Osteocyte (in vitro differentiated cells): ENCODE data around the gene COX17. TPM values are rescaled to one million over a fixed set of nuclear protein-coding genes. Genes with fewer than 3 reads are reported as not detected.

Experiments
- DNase-seq: peaks from one replicate; pipeline ENCODE4 v3.0.0; 2021; ENCODE audit warnings: mixed read lengths; ENCODE audit not compliant: unreplicated experiment; ENCODE audit errors: extremely low spot score
- H3K27ac Mint-ChIP-seq: one replicate; pipeline ENCODE4 v1.8.0; 2021; ENCODE audit warnings: mild to moderate bottlenecking, mixed read lengths; ENCODE audit not compliant: unreplicated experiment
- H3K27me3 Mint-ChIP-seq: one replicate; pipeline ENCODE4 v1.8.0; 2021; ENCODE audit warnings: mixed read lengths; ENCODE audit not compliant: unreplicated experiment
- H3K36me3 Mint-ChIP-seq: one replicate; pipeline ENCODE4 v1.8.0; 2021; ENCODE audit warnings: mixed read lengths; ENCODE audit not compliant: unreplicated experiment
- H3K4me1 Mint-ChIP-seq: one replicate; pipeline ENCODE4 v1.8.0; 2021; ENCODE audit warnings: mixed read lengths; ENCODE audit not compliant: unreplicated experiment
- H3K4me3 Mint-ChIP-seq: one replicate; pipeline ENCODE4 v1.8.0; 2021; ENCODE audit warnings: mild to moderate bottlenecking, moderate library complexity, mixed read lengths; ENCODE audit not compliant: unreplicated experiment
- H3K9me3 Mint-ChIP-seq: one replicate; pipeline ENCODE4 v1.8.0; 2021; ENCODE audit warnings: mixed read lengths; ENCODE audit not compliant: unreplicated experiment
- CTCF ChIP-seq: fragments of 200-600 bp; sonication (generic); IDR thresholded peaks from 2 replicates; pipeline ENCODE4 v1.5.0; 2021; ENCODE audit warnings: antibody characterized with exemption, mild to moderate bottlenecking, moderate library complexity
- total RNA-seq: library from RNA; stranded (reverse); gene quantifications from 2 replicates; pipeline ENCODE4 v1.2.1, GENCODE V29; 2021

Gene COX17
- total RNA-seq, 1 donor from 2014 or later: 18.2 TPM

- no peak for DNase-seq
- Mint-ChIP-seq H3K4me3 (no peak overlapping the region), H3K36me3 (no peaks in the 10 kb centered on the region), H3K4me1 (peaks cover 5% of the 10 kb centered on the region), H3K9me3 (no peaks in the 10 kb centered on the region), H3K27ac (no peak overlapping the region), H3K27me3 (no peaks in the 10 kb centered on the region)
- no peak for TF ChIP-seq CTCF
These were observed 33.7 kb downstream of the COX17 start for GRCh38 chr3:119643528-119643927.

- DNase-seq: no peak
- no peaks in the 10 kb centered on the region for H3K36me3 Mint-ChIP-seq
These were observed 34.3 kb downstream of the COX17 start for GRCh38 chr3:119642746-119643473.

GRCh38 chr3:119641416-119641815 is 35.8 kb downstream of the COX17 start:
- no peak for TF ChIP-seq CTCF
- DNase-seq: no peak
- Mint-ChIP-seq H3K27ac (no peak overlapping the region), H3K27me3 (no peaks in the 10 kb centered on the region), H3K4me3 (no peak overlapping the region), H3K36me3 (no peaks in the 10 kb centered on the region), H3K9me3 (no peaks in the 10 kb centered on the region), H3K4me1 (peaks cover 14% of the 10 kb centered on the region)

More at GRCh38 chr3:119642746-119643473, 34.3 kb downstream of the COX17 start:
- H3K27ac Mint-ChIP-seq: no peak overlapping the region
- H3K4me1 Mint-ChIP-seq: peaks cover 9% of the 10 kb centered on the region
- no peaks in the 10 kb centered on the region for H3K9me3 Mint-ChIP-seq
- no peak overlapping the region for H3K4me3 Mint-ChIP-seq
- no peaks in the 10 kb centered on the region for H3K27me3 Mint-ChIP-seq
- no peak for TF ChIP-seq CTCF

- H3K4me3 Mint-ChIP-seq: no peak overlapping the region
These were observed 37.5 kb downstream of the COX17 start for GRCh38 chr3:119639494-119640350.

More at GRCh38 chr3:119639494-119640350, 37.5 kb downstream of the COX17 start:
- Mint-ChIP-seq H3K36me3 (no peaks in the 10 kb centered on the region), H3K4me1 (peaks cover 14% of the 10 kb centered on the region), H3K9me3 (no peaks in the 10 kb centered on the region), H3K27ac (no peak overlapping the region), H3K27me3 (no peaks in the 10 kb centered on the region)
- no peak for TF ChIP-seq CTCF
- DNase-seq: no peak
